IMR-90 (cell line): Measurements from ENCODE around the gene LAMC3. TPM values are rescaled to one million over a fixed set of nuclear protein-coding genes. Genes with fewer than 3 reads are reported as not detected.
A peak's percentile ranks its signal among the peaks of the same experiment; 100 is the strongest.

Experiments
- ATAC-seq: fragments of 200-7000 bp; cut with Tn5 transposase; 2 replicates; pipeline ENCODE4 v1.9.1; 2020; ENCODE audit warnings: low read depth, mild to moderate bottlenecking, moderate library complexity
- BruUV-seq: library from RNA; stranded (reverse); fragments of 400-500 nt; replicated peaks from 2 replicates; lab custom pipeline; 2021; lab: Mats Ljungman, UMichigan
- CTCF ChIA-PET: fragments of 300-600 bp; formaldehyde crosslinking; extraction: SDS; loops from one replicate; lab custom pipeline; 2021; ENCODE audit warnings: antibody characterized with exemption; lab: Yijun Ruan, JAX
- POLR2A ChIA-PET: fragments of 300-600 bp; sonication (Branson Sonifier 250); formaldehyde crosslinking; loops from one replicate; lab custom pipeline; 2022; ENCODE audit warnings: antibody characterized with exemption; ENCODE audit not compliant: unreplicated experiment; lab: Charles Lee
- DNase-seq: peaks from one replicate; pipeline ENCODE4 v3.0.0; 2013
- H2AFZ ChIP-seq: replicated peaks from 2 replicates; pipeline ENCODE3; 2013; ENCODE audit warnings: low read length, mild to moderate bottlenecking; ENCODE audit not compliant: poor library complexity
- H2AK5ac ChIP-seq: 2 replicates; pipeline ENCODE4 v1.6.1; 2013; ENCODE audit warnings: low read depth, low read length, inconsistent platforms
- H2AK9ac ChIP-seq: replicated peaks from 2 replicates; pipeline ENCODE3; 2013; ENCODE audit warnings: mild to moderate bottlenecking, low read depth, low read length, moderate library complexity; ENCODE audit not compliant: poor library complexity
- H2BK120ac ChIP-seq: 2 replicates; pipeline ENCODE4 v1.6.1; 2013; ENCODE audit warnings: low read depth, low read length, inconsistent platforms
- H2BK15ac ChIP-seq: 3 replicates; pipeline ENCODE4 v1.6.1; 2013; ENCODE audit warnings: low read depth, low read length, inconsistent platforms
- H2BK20ac ChIP-seq: 2 replicates; pipeline ENCODE4 v1.6.1; 2013; ENCODE audit warnings: low read depth, mild to moderate bottlenecking, inconsistent platforms, low read length, moderate library complexity
- H2BK5ac ChIP-seq: 2 replicates; pipeline ENCODE4 v1.6.1; 2013; ENCODE audit warnings: mild to moderate bottlenecking, low read depth, low read length, inconsistent platforms; ENCODE audit not compliant: poor library complexity, severe bottlenecking
- H3K14ac ChIP-seq: replicated peaks from 2 replicates; pipeline ENCODE4 v1.6.1; 2013; ENCODE audit warnings: low read depth, low read length, inconsistent platforms
- H3K18ac ChIP-seq: 2 replicates; pipeline ENCODE4 v1.6.1; 2013; ENCODE audit warnings: low read depth, low read length, control low read depth
- H3K23ac ChIP-seq: 2 replicates; pipeline ENCODE4 v1.6.1; 2013; ENCODE audit warnings: low read depth, low read length, inconsistent platforms
- H3K27ac ChIP-seq: 2 replicates; pipeline ENCODE4 v1.5.1; 2013; ENCODE audit warnings: mild to moderate bottlenecking, control low read depth, low read length; ENCODE audit not compliant: insufficient read depth
- H3K27me3 ChIP-seq: 2 replicates; pipeline ENCODE4 v1.6.1; 2013; ENCODE audit warnings: low read length; ENCODE audit not compliant: control insufficient read depth, insufficient read depth
- H3K36me3 ChIP-seq: 2 replicates; pipeline ENCODE4 v1.6.1; 2013; ENCODE audit warnings: low read length, mixed read lengths; ENCODE audit not compliant: control insufficient read depth, insufficient read depth
- H3K4ac ChIP-seq: 2 replicates; pipeline ENCODE4 v1.6.1; 2013; ENCODE audit warnings: low read depth, low read length, inconsistent platforms
- H3K4me1 ChIP-seq: 2 replicates; pipeline ENCODE4 v1.6.1; 2013; ENCODE audit warnings: low read length, mixed read lengths; ENCODE audit not compliant: control insufficient read depth, insufficient read depth
- H3K4me2 ChIP-seq: 2 replicates; pipeline ENCODE4 v1.6.1; 2013; ENCODE audit warnings: low read depth, mild to moderate bottlenecking, control low read depth, low read length, moderate library complexity
- H3K4me3 ChIP-seq: 2 replicates; pipeline ENCODE4 v1.5.1; 2013; ENCODE audit warnings: low read depth, mild to moderate bottlenecking, control low read depth, low read length, moderate library complexity; ENCODE audit not compliant: insufficient read depth
- H3K56ac ChIP-seq: 2 replicates; pipeline ENCODE4 v1.6.1; 2013; ENCODE audit warnings: low read length, inconsistent platforms; ENCODE audit not compliant: insufficient read depth; ENCODE audit errors: extremely low read depth
- H3K79me1 ChIP-seq, 2 experiments: 2 replicates each; pipeline ENCODE4 v1.6.1; 2013; ENCODE audit warnings: low read length in 2 of 2, inconsistent platforms in 1 of 2, low read depth in 1 of 2
- H3K9ac ChIP-seq: 2 replicates; pipeline ENCODE4 v1.6.1; 2013; ENCODE audit warnings: low read depth, low read length, control low read depth
- H3K9me1 ChIP-seq: 2 replicates; pipeline ENCODE4 v1.6.1; 2013; ENCODE audit warnings: low read length, inconsistent platforms; ENCODE audit not compliant: insufficient read depth
- H3K9me3 ChIP-seq: 2 replicates; pipeline ENCODE4 v1.6.1; 2013; ENCODE audit warnings: low read length; ENCODE audit not compliant: control insufficient read depth, insufficient read depth
- H4K20me1 ChIP-seq: 2 replicates; pipeline ENCODE4 v1.6.1; 2013; ENCODE audit warnings: low read length, inconsistent platforms; ENCODE audit not compliant: insufficient read depth
- H4K5ac ChIP-seq: 2 replicates; pipeline ENCODE4 v1.6.1; 2013; ENCODE audit warnings: mild to moderate bottlenecking, low read depth, low read length, control low read depth
- H4K8ac ChIP-seq, 2 experiments: 2 replicates each; pipeline ENCODE4 v1.6.1; 2013; ENCODE audit warnings: low read depth in 2 of 2, low read length in 2 of 2, control low read depth in 1 of 2, inconsistent platforms in 1 of 2
- H4K91ac ChIP-seq: 2 replicates; pipeline ENCODE4 v1.6.1; 2013; ENCODE audit warnings: low read depth, low read length, inconsistent platforms; ENCODE audit not compliant: insufficient read depth
- RAD21 ChIP-seq: IDR thresholded peaks from 2 replicates; pipeline ENCODE4 v1.6.1; 2012; ENCODE audit warnings: low read length, improper control_type of control experiment
- SMC3 ChIP-seq: fragments of 150-350 bp; IDR thresholded peaks from 2 replicates; pipeline ENCODE4 v1.6.1; 2016; ENCODE audit warnings: low read depth, mild to moderate bottlenecking, antibody characterized with exemption, low read length, moderate library complexity
- WGBS, 2 experiments: methylation state at CpG; one replicate each; pipeline versions ENCODE4 v1.1.5 to v1.1.7; 2013; ENCODE audit warnings: missing lambda C conversion rate in 2 of 2; ENCODE audit not compliant: insufficient read length in 1 of 2; ENCODE audit errors: extremely low coverage in 2 of 2; 5-methylcytosine and 5-hydroxymethylcytosine counted together
- dilution Hi-C: fragments of 300-500 bp; cut with HindIII; formaldehyde crosslinking; loops from one replicate; pipeline ENCODE4 v1.14.3; 2018; ENCODE audit warnings: low sequenced_read_pairs; ENCODE audit not compliant: unreplicated experiment
- in situ Hi-C: fragments of 300-500 bp; cut with MboI; formaldehyde crosslinking; loops from 3 replicates; pipeline ENCODE4 v1.14.3; 2019; ENCODE audit warnings: low sequenced_read_pairs, inconsistent platforms, mixed read lengths
- intact Hi-C: fragments of 100-400 bp; cut with micrococcal nuclease; formaldehyde crosslinking; loops from 2 replicates; pipeline ENCODE4 v1.10.0; 2022
- polyA plus RNA-seq, 3 experiments: library from polyadenylated mRNA; depleted of rRNA; stranded (reverse); fragments of >200 nt; gene quantifications; 2 replicates each; pipeline ENCODE4 v1.2.3, GENCODE V29; 2012; ENCODE audit warnings: low replicate concordance in 1 of 3
- total RNA-seq: library from RNA; depleted of rRNA; stranded (reverse); fragments of >200 nt; gene quantifications from 2 replicates; pipeline ENCODE4 v1.2.3, GENCODE V29; 2012
- TF ChIP-seq, protein P1 (sequence below): conservative IDR thresholded peaks from 2 replicates; pipeline ENCODE4 v1.5.1; 2012; ENCODE audit warnings: mild to moderate bottlenecking, low read depth, low read length, improper control_type of control experiment
- TF ChIP-seq, protein P2 (sequence below): fragments of 150-350 bp; IDR thresholded peaks from 2 replicates; pipeline ENCODE4 v1.6.1; 2017; ENCODE audit warnings: mild to moderate bottlenecking, antibody characterized with exemption, low read length, low read depth

The LAMC3 gene
- total and polyA plus RNA-seq, 2 of the 4 experiments (the other 2 are of a cell fraction): not detected

GRCh38 chr9:130997925-130998596 lies 10.9 kb upstream of the LAMC3 start:
- no peak overlapping the region for H4K5ac ChIP-seq
- H3K27me3 ChIP-seq: peaks cover 25% of the 10 kb centered on the region
- H3K4ac ChIP-seq: no peak overlapping the region
- DNase-seq (peak; percentile 54), ATAC-seq (peak; percentile 90)
- in situ Hi-C loops: loop anchor here (5.0 kb wide), 1 partner anchor 291 kb away; no protein-coding TSS in a partner anchor
- dilution Hi-C loops: no loop called here
- H4K91ac ChIP-seq: no peak overlapping the region
- ChIA-PET CTCF (interaction anchor here (0.6 to 1.7 kb wide), 15 partner anchors 11 to 297 kb away, joined by 3 to 11 read pairs (median 3); no protein-coding TSS in a partner anchor), POLR2A (no interaction called here)
- H3K56ac ChIP-seq: no peak overlapping the region
- 0 out of 2 replicates have a peak, but pooled peaks cover 3% of the 10 kb centered on the region for H4K20me1 ChIP-seq
- no peak overlapping the region for H3K27ac ChIP-seq
- H3K4me1 ChIP-seq: peaks cover 10% of the 10 kb centered on the region; the same call in 1 of the 2 replicates
- H2BK5ac ChIP-seq: no peak overlapping the region
- H3K9me1 ChIP-seq: peaks cover 7% of the 10 kb centered on the region; the same call in 1 of the 2 replicates
- H3K4me2 ChIP-seq: no peak overlapping the region
- intact Hi-C loops: loop anchor here (1.0 to 5.0 kb wide), 5 partner anchors 61 to 291 kb away; partner anchors contain the start of gene FIBCD1
- H2AK5ac ChIP-seq: no peak overlapping the region
- H4K8ac ChIP-seq: no peak overlapping the region
- no peak overlapping the region for H2AK9ac ChIP-seq
- TF ChIP-seq RAD21: peak; percentile 87
- peak; percentile 85 for TF ChIP-seq SMC3
- TF ChIP-seq, protein P1, sequence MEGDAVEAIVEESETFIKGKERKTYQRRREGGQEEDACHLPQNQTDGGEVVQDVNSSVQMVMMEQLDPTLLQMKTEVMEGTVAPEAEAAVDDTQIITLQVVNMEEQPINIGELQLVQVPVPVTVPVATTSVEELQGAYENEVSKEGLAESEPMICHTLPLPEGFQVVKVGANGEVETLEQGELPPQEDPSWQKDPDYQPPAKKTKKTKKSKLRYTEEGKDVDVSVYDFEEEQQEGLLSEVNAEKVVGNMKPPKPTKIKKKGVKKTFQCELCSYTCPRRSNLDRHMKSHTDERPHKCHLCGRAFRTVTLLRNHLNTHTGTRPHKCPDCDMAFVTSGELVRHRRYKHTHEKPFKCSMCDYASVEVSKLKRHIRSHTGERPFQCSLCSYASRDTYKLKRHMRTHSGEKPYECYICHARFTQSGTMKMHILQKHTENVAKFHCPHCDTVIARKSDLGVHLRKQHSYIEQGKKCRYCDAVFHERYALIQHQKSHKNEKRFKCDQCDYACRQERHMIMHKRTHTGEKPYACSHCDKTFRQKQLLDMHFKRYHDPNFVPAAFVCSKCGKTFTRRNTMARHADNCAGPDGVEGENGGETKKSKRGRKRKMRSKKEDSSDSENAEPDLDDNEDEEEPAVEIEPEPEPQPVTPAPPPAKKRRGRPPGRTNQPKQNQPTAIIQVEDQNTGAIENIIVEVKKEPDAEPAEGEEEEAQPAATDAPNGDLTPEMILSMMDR: peak; percentile 82
- TF ChIP-seq, protein P2, sequence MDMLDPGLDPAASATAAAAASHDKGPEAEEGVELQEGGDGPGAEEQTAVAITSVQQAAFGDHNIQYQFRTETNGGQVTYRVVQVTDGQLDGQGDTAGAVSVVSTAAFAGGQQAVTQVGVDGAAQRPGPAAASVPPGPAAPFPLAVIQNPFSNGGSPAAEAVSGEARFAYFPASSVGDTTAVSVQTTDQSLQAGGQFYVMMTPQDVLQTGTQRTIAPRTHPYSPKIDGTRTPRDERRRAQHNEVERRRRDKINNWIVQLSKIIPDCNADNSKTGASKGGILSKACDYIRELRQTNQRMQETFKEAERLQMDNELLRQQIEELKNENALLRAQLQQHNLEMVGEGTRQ: no peak
- no peaks in the 10 kb centered on the region for H3K9me3 ChIP-seq
- 18% methylated on average over 12 of the region's 28 CpGs; no CpG with 5 or more reads in 1 of the 2 experiments for WGBS, 2 experiments
- H2BK20ac ChIP-seq: no peak overlapping the region
- BruUV-seq: no TSS peak
- H3K36me3 ChIP-seq: no peaks in the 10 kb centered on the region
- H3K18ac ChIP-seq: no peak overlapping the region
- H2BK120ac ChIP-seq: no peak overlapping the region
- no peak overlapping the region for H3K9ac ChIP-seq
- H3K4me3 ChIP-seq: no peak overlapping the region
- H2AFZ ChIP-seq: peak overlapping the region; percentile 70
- H3K79me1 ChIP-seq: no peaks in the 10 kb centered on the region
- H3K23ac ChIP-seq: no peak overlapping the region
- no peak overlapping the region for H3K14ac ChIP-seq
- no peak overlapping the region for H2BK15ac ChIP-seq
